ENCODE results near the gene ATP2A1. TPM values are rescaled to one million over a fixed set of nuclear protein-coding genes. Genes with fewer than 3 reads are reported as not detected.
"Not testable (repeated sequence)": the region's sequence is repeated elsewhere in the genome, so short reads cannot be mapped to it uniquely, and the experiment has no call there.

Gene ATP2A1
- total and polyA plus RNA-seq, 2 experiments from 2014 or later, result 0.73 to 4.0 TPM

GRCh38 chr16:28867241-28867640 lies 11.0 kb upstream of the ATP2A1 start (continued):
- TF ChIP-seq STAT1 (IDR thresholded peaks at IDR 0.05; ENCODE audit: unreplicated experiment), result no peak
- no peak for TF ChIP-seq CREB1 (CRISPR knock-in tag; IDR thresholded peaks at IDR 0.05; ENCODE audit: low read depth)
- no peak for TF ChIP-seq NANOG (IDR thresholded peaks at IDR 0.05; ENCODE audit: borderline replicate concordance)

DNA sequence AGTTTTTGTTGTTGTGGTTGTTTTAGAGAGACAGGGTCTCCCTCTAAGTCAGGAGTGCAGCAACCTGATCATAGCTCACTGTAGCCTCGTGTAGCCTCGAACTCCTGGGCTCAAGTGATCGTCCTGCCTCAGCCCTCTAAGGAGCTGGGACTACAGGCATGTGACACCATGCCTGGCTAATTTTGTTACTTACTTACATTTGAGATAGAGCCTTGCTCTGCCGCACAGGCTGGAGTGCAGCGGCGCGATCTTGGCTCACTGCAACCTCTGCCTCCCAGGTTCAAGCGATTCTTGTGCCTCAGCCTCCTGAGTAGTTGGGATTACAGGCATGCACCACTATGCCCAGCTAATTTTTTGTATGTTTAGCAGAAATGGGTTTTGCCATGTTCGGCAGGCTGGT lies 10.6 kb upstream of the ATP2A1 start:
- peaks cover 32% of the 10 kb centered on the region for H3K36me3 Mint-ChIP-seq (ENCODE audit: low read depth)
- H3K36me3 ChIP-seq (ENCODE audit: insufficient read depth); H3K9me2 ChIP-seq (ENCODE audit: insufficient read depth); H3K27ac Mint-ChIP-seq; H3K4me2 ChIP-seq; H3K4me3 ChIP-seq; H3K4me3 Mint-ChIP-seq; ATAC-seq; DNase-seq (ENCODE audit: low spot score); H3K27me3 ChIP-seq (ENCODE audit: insufficient read depth); H3F3A ChIP-seq (replicated peaks; ENCODE audit: low read depth); H3K9me3 Mint-ChIP-seq; H2AFZ ChIP-seq; H3K27ac ChIP-seq (ENCODE audit: low read depth): not testable (repeated sequence)
- H3K79me2 ChIP-seq (replicated peaks; ENCODE audit: insufficient read depth), result peaks cover 18% of the 10 kb centered on the region
- peaks cover 16% of the 10 kb centered on the region for H3K4me1 Mint-ChIP-seq
- peaks cover 10% of the 10 kb centered on the region for H4K20me1 ChIP-seq (replicated peaks; ENCODE audit: insufficient read depth)
- peaks cover 13% of the 10 kb centered on the region for H3K27me3 Mint-ChIP-seq (ENCODE audit: insufficient read depth, low read depth, poor library complexity)
- peaks cover 15% of the 10 kb centered on the region; the same call in 1 of the 2 replicates for H3K4me1 ChIP-seq (ENCODE audit: insufficient read depth)

DNA sequence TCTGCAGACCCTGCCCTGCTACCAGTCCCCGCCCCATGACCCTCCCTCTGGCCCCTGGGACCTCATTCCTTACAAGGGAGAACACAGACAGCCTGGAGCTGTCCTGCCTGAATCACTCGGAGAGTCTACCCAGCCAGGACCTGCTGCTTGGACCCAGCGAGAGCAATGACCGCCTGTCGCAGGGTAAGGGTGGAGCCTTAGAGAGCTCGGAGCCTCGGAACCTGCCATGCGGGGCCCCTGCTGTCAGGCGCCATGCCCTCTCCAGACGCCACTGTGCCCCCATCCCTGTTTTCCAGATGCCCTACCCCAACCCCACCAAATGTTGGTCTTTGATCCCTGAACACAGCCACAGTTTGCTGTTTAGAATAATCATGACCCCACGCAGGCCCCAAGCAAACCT lies 9.1 kb upstream of the ATP2A1 start:
- Mint-ChIP-seq H3K9me3 (no peaks in the 10 kb centered on the region), H3K4me3 (no peak overlapping the region), H3K4me1 (peaks cover 13% of the 10 kb centered on the region), H3K27ac (no peak overlapping the region), H3K27me3 (ENCODE audit: insufficient read depth, low read depth, poor library complexity) (peaks cover 6% of the 10 kb centered on the region), H3K36me3 (ENCODE audit: low read depth) (peaks cover 41% of the 10 kb centered on the region)
- Histone ChIP-seq H2AFZ (no peak overlapping the region), H3K36me3 (ENCODE audit: insufficient read depth) (peaks cover 4% of the 10 kb centered on the region), H3K9me2 (ENCODE audit: insufficient read depth) (no peaks in the 10 kb centered on the region), H3K79me2 (replicated peaks; ENCODE audit: insufficient read depth) (peaks cover 14% of the 10 kb centered on the region), H4K20me1 (replicated peaks; ENCODE audit: insufficient read depth) (peaks cover 10% of the 10 kb centered on the region), H3K4me1 (ENCODE audit: insufficient read depth) (peaks cover 14% of the 10 kb centered on the region; the same call in 1 of the 2 replicates), H3K27ac (ENCODE audit: low read depth) (no peak overlapping the region), H3K27me3 (ENCODE audit: insufficient read depth) (no peaks in the 10 kb centered on the region), H3K4me3 (no peak overlapping the region), H3K4me2 (no peak overlapping the region), H3F3A (replicated peaks; ENCODE audit: low read depth) (no peaks in the 10 kb centered on the region)
- DNase-seq (ENCODE audit: low spot score), result no peak
- no peak for ATAC-seq
- TF ChIP-seq JUNB (IDR thresholded peaks at IDR 0.05; ENCODE audit: unreplicated experiment), result no peak
- TF ChIP-seq EZH2phosphoT487 (IDR thresholded peaks at IDR 0.05; ENCODE audit: unreplicated experiment), result no peak
- TF ChIP-seq ZNF331 (CRISPR knock-in tag; IDR thresholded peaks at IDR 0.05; ENCODE audit: low read depth), result no peak
- TF ChIP-seq NANOG (IDR thresholded peaks at IDR 0.05; ENCODE audit: borderline replicate concordance), result no peak
- TF ChIP-seq, protein P1, sequence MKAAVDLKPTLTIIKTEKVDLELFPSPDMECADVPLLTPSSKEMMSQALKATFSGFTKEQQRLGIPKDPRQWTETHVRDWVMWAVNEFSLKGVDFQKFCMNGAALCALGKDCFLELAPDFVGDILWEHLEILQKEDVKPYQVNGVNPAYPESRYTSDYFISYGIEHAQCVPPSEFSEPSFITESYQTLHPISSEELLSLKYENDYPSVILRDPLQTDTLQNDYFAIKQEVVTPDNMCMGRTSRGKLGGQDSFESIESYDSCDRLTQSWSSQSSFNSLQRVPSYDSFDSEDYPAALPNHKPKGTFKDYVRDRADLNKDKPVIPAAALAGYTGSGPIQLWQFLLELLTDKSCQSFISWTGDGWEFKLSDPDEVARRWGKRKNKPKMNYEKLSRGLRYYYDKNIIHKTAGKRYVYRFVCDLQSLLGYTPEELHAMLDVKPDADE (IDR thresholded peaks at IDR 0.05), result no peak
- no peak for TF ChIP-seq CREB1 (CRISPR knock-in tag; IDR thresholded peaks at IDR 0.05; ENCODE audit: low read depth)
- no peak for TF ChIP-seq POLR2AphosphoS5 (IDR thresholded peaks at IDR 0.05; ENCODE audit: low read depth)
- no peak for TF ChIP-seq STAT1 (IDR thresholded peaks at IDR 0.05; ENCODE audit: unreplicated experiment)
- TF ChIP-seq EZH2 (IDR thresholded peaks at IDR 0.05; ENCODE audit: low read depth, unreplicated experiment), result no peak
- TF ChIP-seq ZNF462 (CRISPR knock-in tag; IDR thresholded peaks at IDR 0.05), result no peak

All from GM23338 (cell line).